GM12878 (cell line): ENCODE results near the gene PARD6B. TPM values are rescaled to one million over a fixed set of nuclear protein-coding genes. Genes with fewer than 3 reads are reported as not detected.

Experiments
- BCL11A ChIP-seq: IDR thresholded peaks from 2 replicates; pipeline ENCODE4 v1.6.1; 2011; ENCODE audit warnings: low read depth, low read length
- ETV6 ChIP-seq, 2 experiments: fragments of 450-650 bp in 1 of 2; IDR thresholded peaks in 1 of 2; conservative IDR thresholded peaks in 1 of 2; 2 replicates each; pipeline ENCODE4 v1.6.1; 2014; ENCODE audit warnings: antibody characterized with exemption in 1 of 2, borderline replicate concordance in 1 of 2, low read depth in 1 of 2, mild to moderate bottlenecking in 1 of 2, moderate library complexity in 1 of 2
- FOS ChIP-seq: IDR thresholded peaks from 3 replicates; pipeline ENCODE4 v1.6.1; 2011; ENCODE audit warnings: borderline replicate concordance; ENCODE audit not compliant: insufficient read length; ENCODE audit errors: extremely low read depth
- HCFC1 ChIP-seq: fragments of 150-350 bp; IDR thresholded peaks from 2 replicates; pipeline ENCODE4 v1.6.1; 2014; ENCODE audit warnings: low read length
- HDAC2 ChIP-seq: fragments of 200-600 bp; sonication (generic); IDR thresholded peaks from 2 replicates; pipeline ENCODE4 v1.6.1; 2017
- KAT2A ChIP-seq: conservative IDR thresholded peaks from 2 replicates; pipeline ENCODE4 v1.6.1; 2011; ENCODE audit warnings: low read depth, low read length; ENCODE audit not compliant: control insufficient read depth
- KLF5 ChIP-seq: fragments of 450-650 bp; IDR thresholded peaks from 2 replicates; pipeline ENCODE4 v1.6.1; 2014; ENCODE audit warnings: mild to moderate bottlenecking; ENCODE audit not compliant: partially characterized antibody
- MEF2B ChIP-seq: fragments of 450-650 bp; IDR thresholded peaks from 2 replicates; pipeline ENCODE4 v1.6.1; 2018; ENCODE audit warnings: mild to moderate bottlenecking, moderate library complexity; ENCODE audit not compliant: partially characterized antibody, poor library complexity, severe bottlenecking
- MYC ChIP-seq: IDR thresholded peaks from 2 replicates; pipeline ENCODE4 v1.6.1; 2011; ENCODE audit warnings: mild to moderate bottlenecking, low read length, moderate library complexity, inconsistent platforms; ENCODE audit not compliant: insufficient read depth, insufficient replicate concordance, insufficient read length, severe bottlenecking
- NBN ChIP-seq: fragments of 450-650 bp; IDR thresholded peaks from 2 replicates; pipeline ENCODE4 v1.6.1; 2016
- NR2C1 ChIP-seq: fragments of 450-650 bp; IDR thresholded peaks from 2 replicates; pipeline ENCODE4 v1.6.1; 2017; ENCODE audit warnings: antibody characterized with exemption, mild to moderate bottlenecking, moderate library complexity
- NR2C2 ChIP-seq: IDR thresholded peaks from 2 replicates; pipeline ENCODE4 v1.6.1; 2011; ENCODE audit warnings: borderline replicate concordance, low read depth; ENCODE audit not compliant: control insufficient read depth, insufficient read length
- NR2F1 ChIP-seq: fragments of 450-650 bp; conservative IDR thresholded peaks from 2 replicates; pipeline ENCODE4 v1.6.1; 2017; ENCODE audit warnings: mild to moderate bottlenecking
- RAD21 ChIP-seq: IDR thresholded peaks from 2 replicates; pipeline ENCODE4 v1.6.1; 2011; ENCODE audit warnings: mild to moderate bottlenecking, low read depth, low read length, moderate library complexity; ENCODE audit not compliant: insufficient read depth
- RAD51 ChIP-seq: fragments of 450-650 bp; IDR thresholded peaks from 2 replicates; pipeline ENCODE4 v1.6.1; 2016; ENCODE audit warnings: moderate library complexity, mild to moderate bottlenecking, inconsistent platforms
- RFX5 ChIP-seq: IDR thresholded peaks from 2 replicates; pipeline ENCODE4 v1.6.1; 2011; ENCODE audit warnings: low read depth, low read length, improper control_type of control experiment
- SIX5 ChIP-seq: IDR thresholded peaks from 2 replicates; pipeline ENCODE4 v1.6.1; 2011; ENCODE audit warnings: mild to moderate bottlenecking, low read depth, low read length, moderate library complexity; ENCODE audit not compliant: severe bottlenecking
- SMC3 ChIP-seq: IDR thresholded peaks from 2 replicates; pipeline ENCODE4 v1.6.1; 2011; ENCODE audit warnings: low read length, improper control_type of control experiment, borderline replicate concordance
- TAF1 ChIP-seq: IDR thresholded peaks from 2 replicates; pipeline ENCODE4 v1.6.1; 2011; ENCODE audit warnings: mild to moderate bottlenecking, low read depth, low read length, borderline replicate concordance
- TBL1XR1 ChIP-seq: IDR thresholded peaks from 2 replicates; pipeline ENCODE4 v1.6.1; 2012; ENCODE audit warnings: low read depth, low read length, improper control_type of control experiment
- TCF3 ChIP-seq: IDR thresholded peaks from 2 replicates; pipeline ENCODE4 v1.6.1; 2012; ENCODE audit warnings: low read depth, mild to moderate bottlenecking, low read length, borderline replicate concordance; ENCODE audit not compliant: insufficient read depth
- WRNIP1 ChIP-seq: IDR thresholded peaks from 2 replicates; pipeline ENCODE4 v1.6.1; 2011; ENCODE audit warnings: low read depth, low read length, improper control_type of control experiment, borderline replicate concordance
- ZBTB4 ChIP-seq: fragments of 450-650 bp; formaldehyde crosslinking; IDR thresholded peaks from 2 replicates; pipeline ENCODE4 v1.4.0; 2022; ENCODE audit warnings: mild to moderate bottlenecking, moderate library complexity
- ZNF24 ChIP-seq: fragments of 450-650 bp; IDR thresholded peaks from 2 replicates; pipeline ENCODE4 v1.6.1; 2017; ENCODE audit warnings: antibody characterized with exemption, mild to moderate bottlenecking
- ZSCAN29 ChIP-seq: fragments of 450-650 bp; IDR thresholded peaks from 2 replicates; pipeline ENCODE4 v1.6.1; 2017; ENCODE audit warnings: mild to moderate bottlenecking, moderate library complexity
- polyA plus RNA-seq, 11 experiments: library from polyadenylated mRNA; depleted of rRNA in 4 of 11; unstranded in 6 of 11; stranded (reverse) in 5 of 11; fragments of >200 nt; fragmentation: Nextera tagmentation in 4 of 11; fragmentation: Illumina TruSeq in 1 of 11; extraction: Ambion mirVana in 4 of 11; extraction: Trizol in 1 of 11; gene quantifications; 1 replicate in 1 of 11; 2 replicates in 10 of 11; pipeline versions ENCODE4 v1.2.1 to v1.2.3, GENCODE V29; 2011 to 2016; ENCODE audit warnings: inconsistent platforms in 2 of 11, missing spikeins in 2 of 11, low read depth in 1 of 11
- total RNA-seq, 4 experiments: library from RNA; depleted of rRNA in 3 of 4; stranded (reverse); fragments of >200 nt in 3 of 4; fragmentation: Illumina TruSeq in 1 of 4; extraction: Trizol in 1 of 4; gene quantifications; 2 replicates each; pipeline versions ENCODE4 v1.2.1 to v1.2.3, GENCODE V29; 2013 to 2021

Gene PARD6B
- total and polyA plus RNA-seq, 10 of the 15 experiments (the other 5 are each of a cell fraction or from before 2014, with no cell fraction given): 0.57 to 4.7 (median 2.0) TPM

- TF ChIP-seq SMC3 (no peak), RFX5 (no peak), TCF3 (no peak), SIX5 (no peak), NBN (no peak), NR2F1 (no peak), RAD51 (no peak), MEF2B (no peak), BCL11A (0 out of 2 replicates have a peak, but pooled peaks have one; percentile 32), ETV6 (conservative IDR thresholded peaks at IDR 0.05 in 1 of 2, IDR thresholded peaks at IDR 0.05 in 1 of 2; ENCODE audit: borderline replicate concordance in 1 of 2, low read depth in 1 of 2) (peak in 1 of 2 experiments; percentile 97; a peak in 2 of 4 replicates), WRNIP1 (no peak), NR2C2 (no peak), MYC (no peak), RAD21 (no peak), NR2C1 (no peak), FOS (no peak), HDAC2 (no peak), HCFC1 (no peak), TAF1 (no peak), KLF5 (no peak), TBL1XR1 (no peak), ZSCAN29 (no peak), ZNF24 (no peak), KAT2A (no peak), ZBTB4 (CRISPR knock-in tag) (no peak)
Measured at GRCh38 chr20:50724851-50725723, 6.3 kb upstream of the PARD6B start (continued).
